GM21423 (cell line): ENCODE measurements around the gene STIM2.

Source experiments
- ATAC-seq: cut with Tn5 transposase; IDR thresholded peaks from one replicate; pipeline ENCODE4 v1.9.1; 2021; ENCODE audit warnings: mild to moderate bottlenecking, moderate library complexity; ENCODE audit not compliant: unreplicated experiment

Gene STIM2

GRCh38 chr4:26896636-26897035 lies 36.0 kb downstream of the STIM2 start:
- ATAC-seq, result no peak

GRCh38 chr4:26899991-26900390 lies 39.4 kb downstream of the STIM2 start:
- ATAC-seq, result no peak

GRCh38 chr4:26900765-26901164 lies 40.1 kb downstream of the STIM2 start:
- ATAC-seq, result no peak

- ATAC-seq, result no peak
These were observed 44.5 kb downstream of the STIM2 start for GRCh38 chr4:26905172-26905571.

GRCh38 chr4:26907731-26908599 lies 47.3 kb downstream of the STIM2 start:
- ATAC-seq, result no peak

- no peak for ATAC-seq
These were observed 48.7 kb downstream of the STIM2 start for GRCh38 chr4:26909369-26909768.

- ATAC-seq, result no peak
These were observed 50.6 kb downstream of the STIM2 start for GRCh38 chr4:26911254-26911653.

GRCh38 chr4:26912069-26912468 lies 51.4 kb downstream of the STIM2 start:
- ATAC-seq, result no peak

- no peak for ATAC-seq
These were observed 52.2 kb downstream of the STIM2 start for GRCh38 chr4:26912810-26913209.

GRCh38 chr4:26916195-26916594 lies 55.6 kb downstream of the STIM2 start:
- no peak for ATAC-seq

GRCh38 chr4:26930964-26931363 lies 70.3 kb downstream of the STIM2 start:
- no peak for ATAC-seq

- ATAC-seq, result no peak
These were observed 70.8 kb downstream of the STIM2 start for GRCh38 chr4:26931451-26931850.

GRCh38 chr4:26931966-26932365 lies 71.3 kb downstream of the STIM2 start:
- no peak for ATAC-seq

- ATAC-seq, result no peak
These were observed 74.8 kb downstream of the STIM2 start for GRCh38 chr4:26935397-26935796.

- ATAC-seq, result no peak
These were observed 75.8 kb downstream of the STIM2 start for GRCh38 chr4:26936284-26937065.

- ATAC-seq, result peak; percentile 86
These were observed 76.5 kb downstream of the STIM2 start for GRCh38 chr4:26937139-26937538.

GRCh38 chr4:26937567-26937966 lies 76.9 kb downstream of the STIM2 start:
- ATAC-seq, result no peak

GRCh38 chr4:26938516-26938915 lies 77.9 kb downstream of the STIM2 start:
- no peak for ATAC-seq

- ATAC-seq, result no peak
These were observed 81.3 kb downstream of the STIM2 start for GRCh38 chr4:26941951-26942350.

GRCh38 chr4:26942871-26943270 lies 82.2 kb downstream of the STIM2 start:
- no peak for ATAC-seq

- no peak for ATAC-seq
These were observed 82.8 kb downstream of the STIM2 start for GRCh38 chr4:26943391-26943790.

GRCh38 chr4:26945794-26946193 lies 85.2 kb downstream of the STIM2 start:
- ATAC-seq, result no peak
